Glomerular visceral epithelial cell (primary cell): ENCODE data around the gene IFNGR2.
"Not testable (repeated sequence)": the region's sequence is repeated elsewhere in the genome, so short reads cannot be mapped to it uniquely, and the experiment has no call there.

Source experiments
- DNase-seq: peaks from one replicate; pipeline ENCODE4 v3.0.0-alpha.2; 2016; ENCODE audit errors: extremely low spot score

The IFNGR2 gene

GRCh38 chr21:33402001-33402979, 923 bp upstream of the IFNGR2 start:
- peak; percentile 47 for DNase-seq

GRCh38 chr21:33403786-33404585, 773 bp downstream of the IFNGR2 start:
- peak; percentile 53 for DNase-seq

GRCh38 chr21:33406493-33406892, 3.3 kb downstream of the IFNGR2 start:
- no peak for DNase-seq

GRCh38 chr21:33411949-33412430, 8.8 kb downstream of the IFNGR2 start:
- no peak for DNase-seq

GRCh38 chr21:33412439-33412831, 9.2 kb downstream of the IFNGR2 start:
- DNase-seq: not testable (repeated sequence)

GRCh38 chr21:33412832-33413519, 9.8 kb downstream of the IFNGR2 start:
- peak; percentile 57 for DNase-seq

- DNase-seq: no peak
Measured at GRCh38 chr21:33414068-33414467, 10.9 kb downstream of the IFNGR2 start.

- DNase-seq: no peak
Measured at GRCh38 chr21:33414926-33415325, 11.7 kb downstream of the IFNGR2 start.

- DNase-seq: no peak
Measured at GRCh38 chr21:33418691-33419090, 15.5 kb downstream of the IFNGR2 start.

GRCh38 chr21:33419538-33420123, 16.4 kb downstream of the IFNGR2 start:
- no peak for DNase-seq

- no peak for DNase-seq
Measured at GRCh38 chr21:33421713-33422393, 18.6 kb downstream of the IFNGR2 start.

GRCh38 chr21:33424214-33424613, 21.0 kb downstream of the IFNGR2 start:
- no peak for DNase-seq

- DNase-seq: no peak
Measured at GRCh38 chr21:33425825-33426224, 22.6 kb downstream of the IFNGR2 start.

- DNase-seq: no peak
Measured at GRCh38 chr21:33427051-33427450, 23.8 kb downstream of the IFNGR2 start.

- peak; percentile 42 for DNase-seq
Measured at GRCh38 chr21:33428669-33429068, 25.5 kb downstream of the IFNGR2 start.

GRCh38 chr21:33430858-33431257, 27.6 kb downstream of the IFNGR2 start:
- no peak for DNase-seq

- DNase-seq: no peak
Measured at GRCh38 chr21:33432496-33432895, 29.3 kb downstream of the IFNGR2 start.

GRCh38 chr21:33433001-33433400, 29.8 kb downstream of the IFNGR2 start:
- DNase-seq: no peak

GRCh38 chr21:33433425-33434114, 30.4 kb downstream of the IFNGR2 start:
- DNase-seq: no peak

GRCh38 chr21:33434770-33435360, 31.7 kb downstream of the IFNGR2 start:
- DNase-seq: peak; percentile 68
